Ectodermal cell (in vitro differentiated cells): ENCODE results near the gene CLCN1.

Experiments
- H3K27ac ChIP-seq: 2 replicates; pipeline ENCODE4 v1.7.0; 2013; ENCODE audit warnings: mild to moderate bottlenecking, low read depth, low read length; ENCODE audit not compliant: insufficient read depth, poor library complexity, severe bottlenecking
- H3K27me3 ChIP-seq: 2 replicates; pipeline ENCODE4 v1.7.0; 2013; ENCODE audit warnings: mild to moderate bottlenecking, low read length; ENCODE audit not compliant: insufficient read depth, control insufficient read depth, poor library complexity, severe bottlenecking
- H3K36me3 ChIP-seq: one replicate; pipeline ENCODE4 v1.7.0; 2013; ENCODE audit warnings: low read length; ENCODE audit not compliant: control insufficient read depth, insufficient read depth
- H3K4me1 ChIP-seq: one replicate; pipeline ENCODE4 v1.7.0; 2013; ENCODE audit warnings: low read length; ENCODE audit not compliant: control insufficient read depth, insufficient read depth
- H3K4me3 ChIP-seq: 2 replicates; pipeline ENCODE4 v1.7.0; 2013; ENCODE audit warnings: low read depth, low read length, control low read depth; ENCODE audit not compliant: insufficient read depth
- H3K9me3 ChIP-seq: 2 replicates; pipeline ENCODE4 v1.7.0; 2013; ENCODE audit warnings: mild to moderate bottlenecking, low read length, moderate library complexity; ENCODE audit not compliant: control insufficient read depth
- WGBS, 2 experiments: methylation state at CpG; one replicate each; pipeline ENCODE4 v1.1.7; 2013; ENCODE audit warnings: missing lambda C conversion rate in 2 of 2; 5-methylcytosine and 5-hydroxymethylcytosine counted together

The CLCN1 gene

DNA sequence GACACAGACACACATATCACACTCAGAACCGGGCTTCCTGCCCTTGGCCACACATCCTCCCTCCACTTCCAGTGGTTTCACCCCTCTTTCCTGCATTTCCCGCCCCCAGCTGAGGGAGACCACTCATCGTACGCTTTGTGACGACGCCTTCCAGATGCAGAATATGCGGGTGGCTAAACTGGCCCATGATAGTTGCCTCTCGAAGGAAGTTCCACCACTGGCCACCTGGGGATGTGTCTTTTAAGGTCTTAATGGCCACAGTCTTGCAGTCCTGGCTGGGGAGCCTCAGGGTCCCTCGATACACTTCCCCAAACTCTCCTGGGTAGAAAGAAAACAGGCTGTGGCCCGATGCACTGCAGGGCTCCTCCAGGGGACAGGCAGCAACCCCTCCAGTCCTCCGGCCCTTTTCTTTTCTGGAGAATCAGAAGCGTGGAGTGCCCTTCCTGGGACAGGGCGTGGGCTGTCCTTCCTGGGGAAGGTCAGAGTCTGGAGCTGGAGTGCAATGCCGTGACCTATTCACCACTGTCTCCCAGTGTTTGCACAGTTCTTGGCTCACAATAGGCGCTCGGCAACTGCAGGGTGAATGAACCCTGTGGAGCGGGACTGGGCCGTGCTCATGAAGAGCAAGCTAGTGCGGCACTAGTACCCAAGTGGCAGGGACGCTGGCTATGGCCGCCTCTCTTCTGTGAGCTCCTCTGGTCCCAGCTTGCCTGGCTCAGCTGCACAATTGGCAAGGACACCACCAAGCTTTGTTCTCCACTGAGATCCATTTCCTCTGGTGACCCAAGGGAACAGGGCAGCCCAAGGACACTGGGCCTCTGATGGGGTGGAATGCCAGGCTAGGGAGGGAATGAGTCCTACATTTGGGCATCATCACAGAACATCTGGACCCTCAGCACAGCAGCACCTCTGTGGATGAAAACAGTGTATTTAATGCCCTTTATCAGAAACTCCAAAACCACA is 79.6 kb downstream of the CLCN1 start:
- Histone ChIP-seq H3K36me3 (peaks cover 5% of the 10 kb centered on the region), H3K9me3 (no peaks in the 10 kb centered on the region), H3K4me1 (no peaks in the 10 kb centered on the region), H3K27me3 (no peaks in the 10 kb centered on the region), H3K4me3 (no peak overlapping the region), H3K27ac (no peak overlapping the region)
- 91% methylated on average over 21 of the region's 21 CpGs for WGBS, 2 experiments

DNA sequence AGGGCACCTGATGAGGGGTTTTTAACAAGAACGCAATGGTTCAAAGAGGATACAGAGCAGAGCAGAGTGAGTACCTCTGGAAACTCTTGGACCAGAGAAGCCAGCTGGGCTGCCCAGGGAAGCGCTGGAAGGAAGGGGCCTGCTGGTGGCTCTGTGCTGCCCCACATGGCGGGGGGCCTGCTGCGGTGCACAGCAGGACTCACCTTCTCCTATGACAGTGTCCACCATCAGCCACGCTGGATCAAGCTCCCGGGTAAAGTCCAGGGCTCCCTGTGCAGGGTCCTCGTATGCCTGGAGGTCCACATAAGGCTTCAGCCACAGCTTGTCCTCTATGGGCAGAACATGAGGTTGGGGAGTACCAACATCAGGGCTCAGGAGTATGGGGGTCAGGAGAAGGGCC is 80.3 kb downstream of the CLCN1 start:
- no peaks in the 10 kb centered on the region for H3K36me3 ChIP-seq
- H3K27me3 ChIP-seq: no peaks in the 10 kb centered on the region
- no peak overlapping the region for H3K4me3 ChIP-seq
- no peaks in the 10 kb centered on the region for H3K4me1 ChIP-seq
- 78 to 79% methylated on average over 7 of the region's 7 CpGs for WGBS, 2 experiments
- H3K9me3 ChIP-seq: no peaks in the 10 kb centered on the region
- H3K27ac ChIP-seq: no peak overlapping the region

DNA sequence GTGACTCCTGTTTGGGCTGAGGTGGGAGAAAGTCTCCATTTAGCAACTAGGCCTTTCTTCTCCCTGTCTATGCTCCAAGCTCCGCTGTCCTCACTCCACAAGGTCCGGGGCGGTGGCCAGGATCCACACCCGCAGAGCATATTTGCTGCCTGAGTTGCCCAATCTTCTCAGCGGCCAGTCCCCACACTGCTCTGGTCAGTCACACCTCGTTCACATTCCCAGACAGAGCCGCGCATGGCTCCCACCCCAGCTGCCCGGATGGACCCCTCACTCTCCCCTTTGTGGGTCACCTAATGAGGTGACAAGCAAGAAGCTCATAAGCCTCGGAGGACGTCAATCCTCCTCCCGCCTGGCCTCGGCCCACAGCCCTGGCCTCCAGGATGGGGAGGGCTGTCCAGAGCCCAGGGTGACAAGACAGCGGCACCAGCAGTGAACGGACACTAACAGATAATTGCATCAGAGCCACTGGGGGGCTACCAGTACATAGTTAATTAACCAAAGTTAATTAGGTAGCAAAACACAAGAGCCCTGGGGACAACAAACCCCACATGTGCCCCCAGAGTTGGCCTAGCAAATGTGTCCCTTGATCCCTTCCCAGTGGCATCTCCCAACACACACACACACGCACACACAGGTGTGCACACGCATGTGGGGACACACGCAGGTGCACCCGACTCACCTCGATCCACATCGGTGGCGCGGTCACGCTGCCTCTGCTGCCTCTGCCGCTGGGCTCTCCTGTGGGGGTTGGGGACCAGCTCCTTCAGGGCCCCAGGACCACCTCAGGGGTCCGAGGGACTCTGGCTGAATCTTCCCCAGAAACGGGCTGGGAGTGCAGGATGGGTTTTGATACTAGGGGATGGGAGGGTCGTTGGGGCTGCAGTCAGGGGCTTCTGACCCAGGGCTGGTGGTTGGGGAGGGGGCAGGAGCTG is 81.0 kb downstream of the CLCN1 start:
- no peaks in the 10 kb centered on the region for H3K36me3 ChIP-seq

DNA sequence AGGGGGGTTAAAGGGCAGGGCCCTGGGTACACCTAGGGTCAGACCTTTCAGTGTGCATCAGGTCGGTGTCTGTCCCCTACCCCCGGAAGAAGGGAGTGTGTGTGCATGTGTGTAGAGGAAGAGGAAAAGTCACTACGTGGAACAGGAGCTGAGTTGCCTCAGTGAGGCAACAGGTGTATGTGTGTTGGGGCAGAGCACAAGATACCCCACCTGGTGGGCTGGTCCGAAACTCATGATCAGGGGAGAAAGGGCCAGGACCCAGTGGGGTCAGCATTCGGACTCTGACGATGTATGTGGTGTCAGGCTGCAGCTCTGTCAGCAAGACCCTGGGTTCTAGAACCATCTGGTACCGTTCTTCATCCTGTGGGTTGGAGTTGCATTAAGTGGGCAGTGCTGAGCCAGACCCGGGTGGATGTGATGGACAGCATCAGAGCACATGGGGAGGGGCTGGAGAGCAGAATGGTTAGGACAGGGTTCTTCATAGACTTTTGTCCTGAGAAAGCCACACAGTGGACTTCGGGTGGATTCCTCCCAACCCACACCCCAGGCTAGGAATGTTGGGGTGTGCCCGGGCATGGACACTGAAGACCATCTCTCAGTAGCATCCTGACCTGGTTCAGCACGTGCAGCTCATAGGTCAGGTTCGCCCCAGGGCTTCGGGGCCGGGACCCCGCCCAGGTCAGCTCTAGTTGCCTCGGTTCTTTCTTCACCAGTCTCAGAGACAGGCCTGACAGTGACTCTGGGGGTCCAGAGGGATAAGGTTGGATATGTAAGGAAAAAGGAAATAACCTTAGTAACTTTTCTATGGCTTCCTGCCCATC is 82.0 kb downstream of the CLCN1 start:
- Histone ChIP-seq H3K36me3 (no peaks in the 10 kb centered on the region), H3K27ac (no peak overlapping the region), H3K4me3 (no peak overlapping the region), H3K9me3 (no peaks in the 10 kb centered on the region), H3K27me3 (no peaks in the 10 kb centered on the region), H3K4me1 (no peaks in the 10 kb centered on the region)
- WGBS, 2 experiments: 93 to 94% methylated on average over 16 of the region's 16 CpGs

More for the DNA sequence above, 81.0 kb downstream of the CLCN1 start:
- Histone ChIP-seq H3K4me3 (no peak overlapping the region), H3K9me3 (no peaks in the 10 kb centered on the region), H3K27me3 (no peaks in the 10 kb centered on the region), H3K4me1 (no peaks in the 10 kb centered on the region), H3K27ac (no peak overlapping the region)
- 92 to 93% methylated on average over 28 of the region's 28 CpGs for WGBS, 2 experiments

DNA sequence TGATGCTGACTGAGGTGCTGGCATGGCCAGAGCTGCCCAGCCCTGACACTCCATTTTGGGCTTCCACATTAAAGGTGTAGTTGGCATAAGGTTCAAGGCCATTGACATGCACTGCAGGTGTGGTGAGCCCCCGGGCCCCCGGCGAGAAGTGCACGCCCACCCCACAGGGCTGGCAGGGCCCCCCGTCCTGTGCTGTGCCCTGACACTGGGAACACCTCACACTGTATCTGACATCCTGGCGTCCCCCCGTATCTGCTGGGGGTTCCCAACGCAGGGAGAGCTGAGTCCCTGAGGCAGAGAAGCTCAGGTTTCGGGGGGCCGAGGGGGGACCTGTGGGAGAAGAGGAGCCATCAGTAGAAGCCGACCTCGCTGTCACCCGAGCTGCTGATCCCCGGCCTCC is 82.7 kb downstream of the CLCN1 start:
- Histone ChIP-seq H3K4me3 (no peak overlapping the region), H3K27me3 (no peaks in the 10 kb centered on the region), H3K27ac (no peak overlapping the region), H3K4me1 (no peaks in the 10 kb centered on the region), H3K36me3 (no peaks in the 10 kb centered on the region), H3K9me3 (no peaks in the 10 kb centered on the region)
- WGBS, 2 experiments: 91 to 95% methylated on average over 14 of the region's 14 CpGs

DNA sequence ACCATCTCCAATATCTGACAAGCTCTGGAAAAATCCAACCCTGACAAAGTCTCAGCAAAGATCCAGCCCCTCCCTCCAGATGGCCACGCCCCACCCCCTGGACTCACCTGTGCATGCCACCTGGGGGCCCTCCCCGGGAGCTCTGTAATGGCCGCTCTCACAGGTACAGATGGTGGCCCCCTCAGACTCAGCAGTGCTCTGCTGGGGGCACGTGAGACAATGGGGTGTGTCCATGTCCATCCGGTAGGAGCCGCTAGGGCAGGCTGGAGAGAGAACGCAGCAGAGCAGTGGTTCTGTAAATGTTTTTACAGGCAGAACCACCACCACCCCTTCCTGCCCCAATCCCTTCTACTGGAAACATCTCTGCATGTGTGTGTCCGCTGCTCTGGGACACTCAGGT is 83.2 kb downstream of the CLCN1 start:
- Histone ChIP-seq H3K4me3 (no peak overlapping the region), H3K27ac (no peak overlapping the region)
- 92 to 93% methylated on average over 8 of the region's 8 CpGs for WGBS, 2 experiments

DNA sequence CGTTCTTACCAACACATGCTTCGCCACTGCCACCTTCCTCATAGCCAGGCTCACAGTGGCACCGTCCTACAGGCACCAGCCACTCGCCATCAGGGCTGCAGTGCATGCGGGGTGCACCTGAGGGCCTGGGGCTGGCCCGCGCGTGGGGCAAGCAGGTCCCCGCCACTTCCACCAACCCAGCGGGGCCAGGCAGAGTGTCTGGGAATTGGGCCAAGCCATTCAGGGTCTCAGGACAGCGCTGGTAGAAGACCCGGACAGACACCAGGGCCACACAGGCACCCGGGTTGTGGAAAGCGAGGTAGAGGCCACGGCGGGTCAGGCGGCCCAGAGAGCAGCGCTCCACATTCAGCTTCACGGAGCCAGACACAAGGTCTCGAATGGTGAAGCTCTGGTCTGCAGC is 83.7 kb downstream of the CLCN1 start:
- WGBS, 2 experiments: 95 to 97% methylated on average over 20 of the region's 20 CpGs
- Histone ChIP-seq H3K9me3 (no peaks in the 10 kb centered on the region), H3K27me3 (no peaks in the 10 kb centered on the region), H3K4me1 (no peaks in the 10 kb centered on the region), H3K27ac (no peak overlapping the region), H3K4me3 (no peak overlapping the region), H3K36me3 (no peaks in the 10 kb centered on the region)

More for the DNA sequence above, 83.2 kb downstream of the CLCN1 start:
- no peaks in the 10 kb centered on the region for H3K27me3 ChIP-seq
- no peaks in the 10 kb centered on the region for H3K36me3 ChIP-seq
- H3K9me3 ChIP-seq: no peaks in the 10 kb centered on the region
- no peaks in the 10 kb centered on the region for H3K4me1 ChIP-seq

DNA sequence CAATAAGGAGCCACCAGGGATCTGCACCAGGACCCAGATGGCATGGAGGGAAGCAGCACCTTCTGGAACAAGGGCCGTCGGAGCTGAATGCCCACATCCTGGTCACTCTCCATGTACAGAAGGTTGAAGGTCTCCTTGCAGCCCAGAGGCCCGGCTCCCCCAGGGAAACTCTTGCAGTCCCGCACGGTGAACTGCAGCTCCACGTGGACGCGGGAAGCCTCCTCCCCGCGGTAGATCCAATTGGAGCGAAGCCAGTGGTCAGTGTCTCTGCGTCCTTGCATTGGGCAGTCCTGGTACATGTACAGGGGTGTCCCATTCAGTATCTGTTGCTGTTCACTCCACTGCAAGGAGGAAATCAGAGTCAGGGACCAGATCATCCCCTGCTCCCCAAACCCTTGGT is 85.4 kb downstream of the CLCN1 start:
- H3K36me3 ChIP-seq: no peaks in the 10 kb centered on the region

More for the DNA sequence above, 85.4 kb downstream of the CLCN1 start:
- Histone ChIP-seq H3K9me3 (no peaks in the 10 kb centered on the region), H3K4me1 (no peaks in the 10 kb centered on the region), H3K4me3 (no peak overlapping the region), H3K27ac (no peak overlapping the region), H3K27me3 (no peaks in the 10 kb centered on the region)
- WGBS, 2 experiments: 96% methylated on average over 12 of the region's 12 CpGs
